ENCODE data around the gene PDS5A.

GRCh38 chr4:39792128-39792527 lies 185.6 kb downstream of the PDS5A start:
- TF ChIP-seq CTCF (IDR thresholded peaks at IDR 0.05) (no peak), EP300 (IDR thresholded peaks at IDR 0.05) (no peak)

Measured in tibial nerve (tissue), 4 donors.